SH-SY5Y (cell line): ENCODE data around the gene ERBB2.

Source experiments
- GATA2 ChIP-seq: IDR thresholded peaks from 2 replicates; pipeline ENCODE4 v1.6.1; 2011; ENCODE audit warnings: mild to moderate bottlenecking, low read depth, low read length
- GATA3 ChIP-seq: IDR thresholded peaks from 2 replicates; pipeline ENCODE4 v1.6.1; 2011; ENCODE audit warnings: low read depth, mild to moderate bottlenecking, low read length, moderate library complexity

DNA sequence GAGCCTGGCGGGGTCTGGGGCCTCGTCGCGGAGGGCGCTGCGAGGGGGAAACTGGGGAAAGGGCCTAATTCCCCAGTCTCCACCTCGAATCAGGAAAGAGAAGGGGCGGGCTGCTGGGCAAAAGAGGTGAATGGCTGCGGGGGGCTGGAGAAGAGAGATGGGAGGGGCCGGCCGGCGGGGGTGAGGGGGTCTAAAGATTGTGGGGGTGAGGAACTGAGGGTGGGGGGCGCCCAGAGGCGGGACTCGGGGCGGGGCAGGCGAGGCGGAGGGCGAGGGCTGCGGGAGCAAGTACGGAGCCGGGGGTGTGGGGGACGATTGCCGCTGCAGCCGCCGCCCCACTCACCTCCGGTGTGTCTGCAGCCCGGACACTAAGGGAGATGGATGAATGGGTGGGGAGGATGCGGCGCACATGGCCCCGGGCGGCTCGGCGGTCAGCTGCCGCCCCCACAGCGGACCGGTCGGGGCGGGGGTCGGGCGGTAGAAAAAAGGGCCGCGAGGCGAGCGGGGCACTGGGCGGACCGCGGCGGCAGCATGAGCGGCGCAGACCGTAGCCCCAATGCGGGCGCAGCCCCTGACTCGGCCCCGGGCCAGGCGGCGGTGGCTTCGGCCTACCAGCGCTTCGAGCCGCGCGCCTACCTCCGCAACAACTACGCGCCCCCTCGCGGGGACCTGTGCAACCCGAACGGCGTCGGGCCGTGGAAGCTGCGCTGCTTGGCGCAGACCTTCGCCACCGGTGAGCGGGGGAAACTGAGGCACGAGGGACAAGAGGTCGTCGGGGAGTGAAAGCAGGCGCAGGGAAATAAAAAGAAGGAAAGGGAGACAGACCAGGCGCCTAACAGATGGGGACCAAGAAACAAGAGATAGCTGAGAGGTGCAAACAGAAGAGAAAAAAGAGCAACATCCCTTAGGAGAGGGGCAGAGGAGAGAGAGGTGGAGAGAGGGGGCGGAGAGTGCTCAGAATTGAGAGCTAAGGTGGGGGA is 31.6 kb upstream of the ERBB2 start, which contains the start of gene PNMT:
- TF ChIP-seq GATA3 (no peak), GATA2 (no peak)
